HEK293 (cell line): ENCODE measurements around the gene HSPA4L.

Source experiments
- PBX3 ChIP-seq: sonication (generic); formaldehyde crosslinking; IDR thresholded peaks from 2 replicates; pipeline ENCODE4 v1.8.1; 2022; ENCODE audit warnings: mild to moderate bottlenecking, moderate library complexity, missing genetic modification reagents
- ZNF354C ChIP-seq: fragments of 450-650 bp; formaldehyde crosslinking; IDR thresholded peaks from 2 replicates; pipeline ENCODE4 v1.5.1; 2016; ENCODE audit warnings: missing biosample characterization, missing genetic modification characterization, low read depth, borderline replicate concordance
- TF ChIP-seq, protein P1 (sequence below): fragments of 450-650 bp; formaldehyde crosslinking; IDR thresholded peaks from 2 replicates; pipeline ENCODE4 v1.5.1; 2017; ENCODE audit warnings: missing biosample characterization, missing genetic modification characterization
- TF ChIP-seq, protein P2 (sequence below): fragments of 450-650 bp; formaldehyde crosslinking; IDR thresholded peaks from 2 replicates; pipeline ENCODE4 v1.5.1; 2016; ENCODE audit warnings: missing biosample characterization, missing genetic modification characterization

DNA sequence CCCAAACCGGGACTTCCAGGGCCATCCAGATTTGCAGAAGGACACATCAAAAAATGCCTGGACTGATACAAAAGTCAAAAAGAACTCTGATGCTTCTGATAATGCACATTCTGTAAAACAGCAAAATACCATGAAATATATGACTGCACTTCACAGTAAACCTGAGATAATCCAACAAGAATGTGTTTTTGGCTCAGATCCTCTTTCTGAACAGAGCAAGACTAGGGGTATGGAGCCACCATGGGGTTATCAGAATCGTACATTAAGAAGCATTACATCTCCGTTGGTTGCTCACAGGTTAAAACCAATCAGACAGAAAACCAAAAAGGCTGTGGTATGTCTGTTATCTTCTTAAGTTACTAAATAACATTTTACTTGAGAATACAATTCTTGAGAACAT, 107.8 kb downstream of the HSPA4L start:
- TF ChIP-seq ZNF354C (tag by site-specific recombination) (no peak), PBX3 (CRISPR knock-in tag) (no peak)
- TF ChIP-seq, protein P1, sequence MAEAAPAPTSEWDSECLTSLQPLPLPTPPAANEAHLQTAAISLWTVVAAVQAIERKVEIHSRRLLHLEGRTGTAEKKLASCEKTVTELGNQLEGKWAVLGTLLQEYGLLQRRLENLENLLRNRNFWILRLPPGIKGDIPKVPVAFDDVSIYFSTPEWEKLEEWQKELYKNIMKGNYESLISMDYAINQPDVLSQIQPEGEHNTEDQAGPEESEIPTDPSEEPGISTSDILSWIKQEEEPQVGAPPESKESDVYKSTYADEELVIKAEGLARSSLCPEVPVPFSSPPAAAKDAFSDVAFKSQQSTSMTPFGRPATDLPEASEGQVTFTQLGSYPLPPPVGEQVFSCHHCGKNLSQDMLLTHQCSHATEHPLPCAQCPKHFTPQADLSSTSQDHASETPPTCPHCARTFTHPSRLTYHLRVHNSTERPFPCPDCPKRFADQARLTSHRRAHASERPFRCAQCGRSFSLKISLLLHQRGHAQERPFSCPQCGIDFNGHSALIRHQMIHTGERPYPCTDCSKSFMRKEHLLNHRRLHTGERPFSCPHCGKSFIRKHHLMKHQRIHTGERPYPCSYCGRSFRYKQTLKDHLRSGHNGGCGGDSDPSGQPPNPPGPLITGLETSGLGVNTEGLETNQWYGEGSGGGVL (tag by site-specific recombination) = no peak
- TF ChIP-seq, protein P2, sequence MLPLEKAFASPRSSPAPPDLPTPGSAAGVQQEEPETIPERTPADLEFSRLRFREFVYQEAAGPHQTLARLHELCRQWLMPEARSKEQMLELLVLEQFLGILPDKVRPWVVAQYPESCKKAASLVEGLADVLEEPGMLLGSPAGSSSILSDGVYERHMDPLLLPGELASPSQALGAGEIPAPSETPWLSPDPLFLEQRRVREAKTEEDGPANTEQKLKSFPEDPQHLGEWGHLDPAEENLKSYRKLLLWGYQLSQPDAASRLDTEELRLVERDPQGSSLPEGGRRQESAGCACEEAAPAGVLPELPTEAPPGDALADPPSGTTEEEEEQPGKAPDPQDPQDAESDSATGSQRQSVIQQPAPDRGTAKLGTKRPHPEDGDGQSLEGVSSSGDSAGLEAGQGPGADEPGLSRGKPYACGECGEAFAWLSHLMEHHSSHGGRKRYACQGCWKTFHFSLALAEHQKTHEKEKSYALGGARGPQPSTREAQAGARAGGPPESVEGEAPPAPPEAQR (tag by site-specific recombination) = no peak
